Measurements from ENCODE around the gene C16orf89. TPM values are rescaled to one million over a fixed set of nuclear protein-coding genes. Genes with fewer than 3 reads are reported as not detected.
"Not testable (repeated sequence)": the region's sequence is repeated elsewhere in the genome, so short reads cannot be mapped to it uniquely, and the experiment has no call there.

The C16orf89 gene
- total RNA-seq, 1 donor from 2014 or later: not detected

GRCh38 chr16:5084802-5085201 is 19.0 kb upstream of the C16orf89 start:
- intact Hi-C loops (cut with micrococcal nuclease): not testable (repeated sequence)

- intact Hi-C loops (cut with micrococcal nuclease): not testable (repeated sequence)
Measured at GRCh38 chr16:5084099-5084731, 18.5 kb upstream of the C16orf89 start.

GRCh38 chr16:5083646-5084045 is 17.9 kb upstream of the C16orf89 start:
- intact Hi-C loops (cut with micrococcal nuclease): not testable (repeated sequence)

DNA sequence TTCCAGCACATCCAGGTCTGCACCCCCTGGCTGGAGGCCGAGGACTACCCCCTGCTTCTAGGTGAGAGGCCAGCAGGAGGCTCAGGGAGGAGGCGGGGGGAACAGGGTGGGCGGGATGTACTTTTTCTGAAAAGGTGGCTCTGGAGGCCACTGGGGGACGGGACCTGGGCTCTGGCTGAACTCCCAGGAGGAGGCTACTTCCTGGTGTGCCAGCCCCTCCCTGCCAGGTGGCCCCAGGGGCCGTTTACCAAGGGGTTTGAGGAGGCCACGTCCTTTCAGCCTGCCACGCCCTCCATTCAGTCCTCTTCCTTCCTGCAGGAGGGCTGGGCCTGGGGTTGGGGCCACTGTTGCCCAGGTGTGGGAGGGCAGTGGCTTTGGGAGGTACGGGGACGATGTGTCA is 15.2 kb upstream of the C16orf89 start:
- intact Hi-C loops (cut with micrococcal nuclease): not testable (repeated sequence)

GRCh38 chr16:5080461-5080860 is 14.7 kb upstream of the C16orf89 start:
- intact Hi-C loops (cut with micrococcal nuclease): not testable (repeated sequence)

GRCh38 chr16:5078626-5079025 is 12.9 kb upstream of the C16orf89 start:
- intact Hi-C loops (cut with micrococcal nuclease): no loop called here

DNA sequence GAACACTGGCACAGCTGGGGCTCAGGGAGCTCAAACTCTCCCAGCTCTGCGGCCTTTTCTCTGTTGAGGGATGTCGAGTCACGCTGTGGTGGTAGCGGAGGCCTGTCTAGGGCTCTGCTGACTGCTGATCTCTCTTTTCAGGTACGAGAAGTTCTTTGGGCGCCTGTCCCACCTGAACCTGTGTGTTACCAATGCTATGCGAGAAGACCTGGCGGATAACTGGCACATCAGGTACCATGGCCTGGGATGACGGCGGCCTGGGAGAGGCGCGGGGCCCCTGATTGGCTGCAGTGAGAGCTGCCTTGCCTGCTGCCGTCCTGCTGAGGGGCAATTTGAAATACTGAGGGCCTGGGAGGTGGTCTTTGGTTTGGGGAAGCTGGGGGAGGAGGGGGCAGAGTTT is 11.5 kb upstream of the C16orf89 start:
- intact Hi-C loops (cut with micrococcal nuclease): no loop called here

GRCh38 chr16:5075637-5076036 is 9.9 kb upstream of the C16orf89 start:
- intact Hi-C loops (cut with micrococcal nuclease): no loop called here

- intact Hi-C loops (cut with micrococcal nuclease): loop anchor here (5.0 kb wide), 1 partner anchor 226 kb away; the partner anchor contains the start of genes GLYR1 and UBN1
Measured at GRCh38 chr16:5073771-5074170, 8.0 kb upstream of the C16orf89 start.

- intact Hi-C loops (cut with micrococcal nuclease): loop anchor here (5.0 kb wide), 1 partner anchor 226 kb away; the partner anchor contains the start of genes GLYR1 and UBN1
Measured at GRCh38 chr16:5073279-5073629, 7.5 kb upstream of the C16orf89 start.

DNA sequence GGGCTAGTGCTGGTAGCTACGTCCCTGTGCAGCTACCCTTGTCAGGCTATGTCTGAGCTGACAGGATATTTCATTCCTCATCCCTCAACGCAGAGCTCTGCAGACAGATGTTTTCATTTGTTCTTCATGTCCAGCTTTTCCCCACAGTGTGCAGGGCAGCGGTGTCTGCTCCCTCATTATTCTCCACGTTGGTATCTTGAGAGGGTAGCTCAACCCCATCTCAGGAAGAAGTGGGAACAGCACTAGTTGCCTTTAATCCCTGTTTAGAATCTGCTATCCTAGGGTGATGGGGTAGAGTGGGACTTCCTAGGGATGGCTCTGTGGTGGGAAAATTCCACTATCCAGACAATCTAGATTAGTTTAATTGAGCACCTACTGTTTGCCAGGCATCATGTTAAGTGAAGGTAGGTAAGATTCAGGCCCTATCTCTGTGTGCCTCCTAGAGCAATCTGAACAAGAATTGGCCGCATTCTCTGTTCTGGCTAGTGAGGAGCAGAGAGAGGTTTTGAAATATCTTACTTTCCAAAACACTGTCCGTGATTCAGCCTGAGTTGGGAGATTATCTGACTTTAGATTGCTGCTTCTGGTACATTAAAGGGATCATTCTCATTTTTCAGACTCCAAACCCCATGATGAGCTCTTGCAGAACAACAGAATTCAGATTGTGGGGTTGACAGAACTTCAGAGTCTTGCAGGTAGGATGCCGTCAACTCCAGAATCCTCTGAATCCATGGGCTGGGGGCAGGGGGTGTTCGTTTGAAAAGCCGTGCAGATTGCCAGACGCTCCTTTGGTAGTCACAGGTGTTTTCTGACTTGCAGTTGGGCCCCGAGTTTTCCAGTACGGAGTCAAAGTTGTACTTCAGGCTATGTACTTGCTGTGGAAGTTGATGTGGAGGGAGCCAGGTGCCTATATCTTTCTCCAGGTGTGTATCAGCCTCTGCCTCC is 6.8 kb upstream of the C16orf89 start:
- intact Hi-C loops (cut with micrococcal nuclease): loop anchor here (5.0 kb wide), 1 partner anchor 225 kb away; the partner anchor contains the start of genes GLYR1 and UBN1

GRCh38 chr16:5071681-5072333 is 6.1 kb upstream of the C16orf89 start, which contains the start of gene ALG1:
TSS of gene ALG1 (plus strand) at chr16:5071843. CDS start at chr16:5071850, 7 bp downstream.
- intact Hi-C loops (cut with micrococcal nuclease): loop anchor here (1.0 to 5.0 kb wide), 3 partner anchors 25 to 225 kb away; partner anchors contain the start of genes EEF2KMT, GLYR1, NAGPA and UBN1

DNA sequence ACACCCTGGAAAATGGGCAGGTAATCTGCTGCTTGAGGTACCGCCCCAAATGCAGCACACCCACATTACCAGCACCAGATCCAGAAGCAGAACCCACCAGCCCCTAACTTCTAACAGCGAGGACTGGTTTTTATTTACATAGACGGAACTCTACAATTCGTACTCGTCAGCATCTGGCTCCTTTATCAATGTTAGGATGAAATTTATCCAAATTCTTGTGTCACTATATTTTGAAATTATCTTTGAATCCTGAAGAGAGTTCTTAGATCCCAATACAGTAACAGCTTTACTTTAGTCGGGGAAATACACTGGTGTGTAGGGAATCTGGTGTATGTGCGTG is 5.6 kb upstream of the C16orf89 start:
- intact Hi-C loops (cut with micrococcal nuclease): loop anchor here (1.0 to 5.0 kb wide), 3 partner anchors 26 to 224 kb away; partner anchors contain the start of genes EEF2KMT, GLYR1, NAGPA and UBN1

GRCh38 chr16:5070431-5071186 is 4.9 kb upstream of the C16orf89 start:
- intact Hi-C loops (cut with micrococcal nuclease): loop anchor here (1.0 to 5.0 kb wide), 3 partner anchors 27 to 223 kb away; partner anchors contain the start of genes EEF2KMT, GLYR1, NAGPA and UBN1

DNA sequence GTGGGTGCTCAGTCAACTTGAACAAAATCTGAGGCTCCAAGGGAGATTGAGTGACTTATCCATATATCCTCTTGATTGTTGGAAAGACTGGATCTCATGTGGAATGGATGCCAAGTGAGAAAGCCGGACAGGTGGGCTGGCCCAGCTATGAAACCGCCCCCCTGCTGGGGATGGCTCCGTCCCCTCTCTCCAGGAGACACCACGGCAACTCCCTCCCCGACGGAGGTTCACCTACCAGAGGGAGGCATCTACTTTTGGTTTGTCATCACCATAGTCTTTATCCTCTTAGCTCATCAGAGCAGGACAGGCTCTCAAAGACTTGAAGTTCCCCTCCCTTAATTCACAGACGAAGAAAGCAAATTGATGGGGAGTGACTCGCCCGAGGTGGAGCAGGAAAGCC is 4.1 kb upstream of the C16orf89 start:
- intact Hi-C loops (cut with micrococcal nuclease): loop anchor here (2.0 to 5.0 kb wide), 2 partner anchors 37 to 223 kb away; partner anchors contain the start of genes GLYR1, NAGPA and UBN1

DNA sequence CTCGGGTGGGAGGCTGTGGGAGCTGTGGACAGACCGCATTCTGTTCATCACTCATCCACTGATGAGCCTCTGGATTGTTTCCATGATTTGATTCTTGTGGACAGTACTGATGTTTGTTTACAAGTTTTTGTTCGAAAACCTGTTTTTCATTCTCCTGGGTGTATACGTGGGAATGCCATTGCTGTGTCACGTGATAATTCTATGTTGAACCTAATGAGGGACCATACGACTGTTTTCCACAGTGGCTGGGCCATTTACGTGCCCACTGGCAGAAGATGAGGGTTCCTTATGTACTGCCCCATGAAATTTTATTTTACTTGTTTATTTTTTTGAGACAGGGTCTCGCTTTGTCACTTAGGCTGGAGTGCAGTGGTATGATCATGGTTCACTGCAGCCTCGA is 3.3 kb upstream of the C16orf89 start:
- intact Hi-C loops (cut with micrococcal nuclease): no loop called here

GRCh38 chr16:5066511-5066910 is 755 bp upstream of the C16orf89 start:
- intact Hi-C loops (cut with micrococcal nuclease): no loop called here

GRCh38 chr16:5065326-5065725 is 430 bp downstream of the C16orf89 start:
- intact Hi-C loops (cut with micrococcal nuclease): no loop called here

DNA sequence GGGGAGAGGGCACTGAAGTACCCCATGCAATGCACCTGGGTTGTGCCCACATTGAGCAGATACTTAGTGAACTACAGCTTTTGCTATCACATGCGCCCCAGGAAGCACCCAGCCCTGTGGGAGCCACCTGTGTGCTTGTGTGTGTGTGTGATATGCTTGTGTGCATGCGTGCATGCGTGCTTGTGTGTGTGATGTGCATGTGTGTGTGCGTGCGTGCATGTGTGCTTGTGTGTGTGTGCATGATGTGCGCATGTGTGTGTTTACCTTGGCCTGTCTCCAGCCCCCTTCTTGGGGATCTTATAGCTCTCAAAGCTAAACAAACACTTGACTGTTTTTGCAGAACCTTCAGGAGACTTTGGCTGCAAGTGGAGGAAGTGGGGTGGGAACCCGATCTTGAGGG is 841 bp downstream of the C16orf89 start:
- intact Hi-C loops (cut with micrococcal nuclease): no loop called here
